Panc1 (cell line): ENCODE results near the gene GPR173. TPM values are rescaled to one million over a fixed set of nuclear protein-coding genes. Genes with fewer than 3 reads are reported as not detected.
A peak's percentile ranks its signal among the peaks of the same experiment; 100 is the strongest.

Source experiments
- ATAC-seq: fragments of 200-7000 bp; cut with Tn5 transposase; 2 replicates; pipeline ENCODE4 v1.9.1; 2020; ENCODE audit warnings: mild to moderate bottlenecking, moderate library complexity
- BruUV-seq: library from RNA; stranded (reverse); fragments of 400-500 nt; replicated peaks from 2 replicates; lab custom pipeline; 2021; lab: Mats Ljungman, UMichigan
- CTCF ChIA-PET: fragments of 300-600 bp; sonication (Branson Sonifier 250); formaldehyde crosslinking; loops from one replicate; lab custom pipeline; 2022; ENCODE audit warnings: antibody characterized with exemption; lab: Charles Lee
- POLR2A ChIA-PET: fragments of 300-600 bp; sonication (Branson Sonifier 250); formaldehyde crosslinking; loops from one replicate; lab custom pipeline; 2022; ENCODE audit warnings: antibody characterized with exemption; lab: Charles Lee
- DNase-seq: peaks from one replicate; pipeline ENCODE4 v3.0.0-alpha.2; 2010; ENCODE audit warnings: low read depth, low spot score
- H3K27ac ChIP-seq: 2 replicates; pipeline ENCODE4 v1.5.1; 2011; ENCODE audit warnings: mild to moderate bottlenecking, low read length, inconsistent platforms
- H3K27me3 ChIP-seq: fragments of 200-500 bp; sonication (Bioruptor generic); 2 replicates; pipeline ENCODE4 v1.6.0; 2014; ENCODE audit warnings: low read length, inconsistent platforms; ENCODE audit not compliant: control insufficient read depth, insufficient read depth
- H3K36me3 ChIP-seq: fragments of 200-500 bp; sonication (Bioruptor generic); 2 replicates; pipeline ENCODE4 v1.5.1; 2014; ENCODE audit warnings: inconsistent platforms, mild to moderate bottlenecking, low read length, moderate library complexity; ENCODE audit not compliant: control insufficient read depth, insufficient read depth
- H3K4me1 ChIP-seq: 2 replicates; pipeline ENCODE4 v1.5.1; 2011; ENCODE audit warnings: inconsistent platforms, mild to moderate bottlenecking, low read length, moderate library complexity; ENCODE audit not compliant: control insufficient read depth, insufficient read depth
- H3K4me3 ChIP-seq, 2 experiments: 2 replicates each; pipeline ENCODE4 v1.5.1; 2011 to 2012; ENCODE audit warnings: low read depth in 2 of 2, low read length in 2 of 2, mild to moderate bottlenecking in 2 of 2, inconsistent platforms in 1 of 2, moderate library complexity in 1 of 2
- H3K9me3 ChIP-seq: fragments of 200-500 bp; sonication (Bioruptor generic); 2 replicates; pipeline ENCODE4 v1.5.1; 2014; ENCODE audit warnings: low read depth, mild to moderate bottlenecking, inconsistent platforms, low read length, moderate library complexity; ENCODE audit not compliant: control insufficient read depth, insufficient read depth
- POLR2AphosphoS5 ChIP-seq: IDR thresholded peaks from 2 replicates; pipeline ENCODE4 v1.6.1; 2012; ENCODE audit warnings: mild to moderate bottlenecking, low read depth, low read length, moderate library complexity
- SIN3A ChIP-seq: IDR thresholded peaks from 2 replicates; pipeline ENCODE4 v1.6.1; 2012; ENCODE audit warnings: low read depth, mild to moderate bottlenecking, low read length, moderate library complexity, borderline replicate concordance; ENCODE audit not compliant: insufficient read depth
- TCF7L2 ChIP-seq: IDR thresholded peaks from 2 replicates; pipeline ENCODE4 v1.6.1; 2011; ENCODE audit warnings: mild to moderate bottlenecking, low read depth, low read length, inconsistent platforms
- in situ Hi-C: cut with HindIII; loops from 2 replicates; pipeline ENCODE4 v1.10.0; 2016; ENCODE audit warnings: low sequenced_read_pairs, low pct_unique_long_range_greater_than_20kb
- intact Hi-C: fragments of 100-400 bp; cut with micrococcal nuclease; formaldehyde crosslinking; loops from one replicate; pipeline ENCODE4 v1.10.0; 2022; ENCODE audit not compliant: unreplicated experiment
- total RNA-seq: library from RNA; stranded (reverse); gene quantifications from one replicate; pipeline ENCODE4 v1.2.1, GENCODE V29; 2021; ENCODE audit not compliant: unreplicated experiment
- TF ChIP-seq, protein P1 (sequence below): fragments of 450-650 bp; IDR thresholded peaks from 2 replicates; pipeline ENCODE4 v1.5.1; 2017; ENCODE audit warnings: mild to moderate bottlenecking
- TF ChIP-seq, protein P2 (sequence below), 2 experiments: IDR thresholded peaks; 2 replicates each; pipeline ENCODE4 v1.6.1; 2011 to 2012; ENCODE audit warnings: low read depth in 2 of 2, control low read depth in 1 of 2, low read length in 1 of 2, mild to moderate bottlenecking in 1 of 2, moderate library complexity in 1 of 2; ENCODE audit not compliant: insufficient read depth in 1 of 2

The GPR173 gene
- total RNA-seq, 1 experiment from 2014 or later: 0.13 TPM

DNA sequence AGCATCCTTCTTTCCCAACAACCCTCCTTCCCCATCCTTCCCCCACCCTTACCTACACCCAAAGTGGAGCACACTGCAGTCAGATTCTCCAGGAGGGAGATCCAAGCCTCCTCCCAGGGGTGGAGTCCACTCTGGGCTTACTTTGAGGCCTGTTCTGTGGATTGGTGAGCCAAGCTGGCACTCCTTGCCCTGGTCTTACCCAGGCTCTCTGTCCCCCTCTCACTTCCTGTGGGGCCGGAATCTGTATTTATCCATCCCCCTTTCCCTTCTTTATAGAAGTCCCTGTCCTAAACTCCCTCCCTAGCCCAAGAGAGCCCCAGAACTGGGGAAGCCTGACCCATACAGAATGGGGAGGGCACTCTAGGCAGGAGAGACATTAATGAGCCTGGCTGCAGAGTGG lies 30.4 kb downstream of the GPR173 start:
- H3K9me3 ChIP-seq: no peaks in the 10 kb centered on the region
- TF ChIP-seq, protein P1, sequence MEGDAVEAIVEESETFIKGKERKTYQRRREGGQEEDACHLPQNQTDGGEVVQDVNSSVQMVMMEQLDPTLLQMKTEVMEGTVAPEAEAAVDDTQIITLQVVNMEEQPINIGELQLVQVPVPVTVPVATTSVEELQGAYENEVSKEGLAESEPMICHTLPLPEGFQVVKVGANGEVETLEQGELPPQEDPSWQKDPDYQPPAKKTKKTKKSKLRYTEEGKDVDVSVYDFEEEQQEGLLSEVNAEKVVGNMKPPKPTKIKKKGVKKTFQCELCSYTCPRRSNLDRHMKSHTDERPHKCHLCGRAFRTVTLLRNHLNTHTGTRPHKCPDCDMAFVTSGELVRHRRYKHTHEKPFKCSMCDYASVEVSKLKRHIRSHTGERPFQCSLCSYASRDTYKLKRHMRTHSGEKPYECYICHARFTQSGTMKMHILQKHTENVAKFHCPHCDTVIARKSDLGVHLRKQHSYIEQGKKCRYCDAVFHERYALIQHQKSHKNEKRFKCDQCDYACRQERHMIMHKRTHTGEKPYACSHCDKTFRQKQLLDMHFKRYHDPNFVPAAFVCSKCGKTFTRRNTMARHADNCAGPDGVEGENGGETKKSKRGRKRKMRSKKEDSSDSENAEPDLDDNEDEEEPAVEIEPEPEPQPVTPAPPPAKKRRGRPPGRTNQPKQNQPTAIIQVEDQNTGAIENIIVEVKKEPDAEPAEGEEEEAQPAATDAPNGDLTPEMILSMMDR: no peak
- TF ChIP-seq POLR2AphosphoS5 (no peak), SIN3A (no peak), TCF7L2 (no peak)
- TF ChIP-seq, protein P2, sequence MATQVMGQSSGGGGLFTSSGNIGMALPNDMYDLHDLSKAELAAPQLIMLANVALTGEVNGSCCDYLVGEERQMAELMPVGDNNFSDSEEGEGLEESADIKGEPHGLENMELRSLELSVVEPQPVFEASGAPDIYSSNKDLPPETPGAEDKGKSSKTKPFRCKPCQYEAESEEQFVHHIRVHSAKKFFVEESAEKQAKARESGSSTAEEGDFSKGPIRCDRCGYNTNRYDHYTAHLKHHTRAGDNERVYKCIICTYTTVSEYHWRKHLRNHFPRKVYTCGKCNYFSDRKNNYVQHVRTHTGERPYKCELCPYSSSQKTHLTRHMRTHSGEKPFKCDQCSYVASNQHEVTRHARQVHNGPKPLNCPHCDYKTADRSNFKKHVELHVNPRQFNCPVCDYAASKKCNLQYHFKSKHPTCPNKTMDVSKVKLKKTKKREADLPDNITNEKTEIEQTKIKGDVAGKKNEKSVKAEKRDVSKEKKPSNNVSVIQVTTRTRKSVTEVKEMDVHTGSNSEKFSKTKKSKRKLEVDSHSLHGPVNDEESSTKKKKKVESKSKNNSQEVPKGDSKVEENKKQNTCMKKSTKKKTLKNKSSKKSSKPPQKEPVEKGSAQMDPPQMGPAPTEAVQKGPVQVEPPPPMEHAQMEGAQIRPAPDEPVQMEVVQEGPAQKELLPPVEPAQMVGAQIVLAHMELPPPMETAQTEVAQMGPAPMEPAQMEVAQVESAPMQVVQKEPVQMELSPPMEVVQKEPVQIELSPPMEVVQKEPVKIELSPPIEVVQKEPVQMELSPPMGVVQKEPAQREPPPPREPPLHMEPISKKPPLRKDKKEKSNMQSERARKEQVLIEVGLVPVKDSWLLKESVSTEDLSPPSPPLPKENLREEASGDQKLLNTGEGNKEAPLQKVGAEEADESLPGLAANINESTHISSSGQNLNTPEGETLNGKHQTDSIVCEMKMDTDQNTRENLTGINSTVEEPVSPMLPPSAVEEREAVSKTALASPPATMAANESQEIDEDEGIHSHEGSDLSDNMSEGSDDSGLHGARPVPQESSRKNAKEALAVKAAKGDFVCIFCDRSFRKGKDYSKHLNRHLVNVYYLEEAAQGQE (IDR thresholded peaks at IDR 0.05; ENCODE audit: insufficient read depth in 1 of 2, low read depth in 2 of 2, low read length in 1 of 2): no peak
- H3K27me3 ChIP-seq: no peaks in the 10 kb centered on the region
- intact Hi-C loops: no loop called here
- H3K27ac ChIP-seq: no peak overlapping the region
- DNase-seq (no peak), ATAC-seq (no peak)
- CTCF ChIA-PET: no interaction called here
- BruUV-seq: no TSS peak
- POLR2A ChIA-PET: interaction anchor here (0.6 kb wide), 1 partner anchor 264 kb away, joined by 4 read pairs; no protein-coding TSS in a partner anchor
- in situ Hi-C loops: no loop called here
- H3K4me3 ChIP-seq: no peak overlapping the region
- H3K36me3 ChIP-seq: no peaks in the 10 kb centered on the region
- no peaks in the 10 kb centered on the region; the same call in none of the 2 replicates for H3K4me1 ChIP-seq

DNA sequence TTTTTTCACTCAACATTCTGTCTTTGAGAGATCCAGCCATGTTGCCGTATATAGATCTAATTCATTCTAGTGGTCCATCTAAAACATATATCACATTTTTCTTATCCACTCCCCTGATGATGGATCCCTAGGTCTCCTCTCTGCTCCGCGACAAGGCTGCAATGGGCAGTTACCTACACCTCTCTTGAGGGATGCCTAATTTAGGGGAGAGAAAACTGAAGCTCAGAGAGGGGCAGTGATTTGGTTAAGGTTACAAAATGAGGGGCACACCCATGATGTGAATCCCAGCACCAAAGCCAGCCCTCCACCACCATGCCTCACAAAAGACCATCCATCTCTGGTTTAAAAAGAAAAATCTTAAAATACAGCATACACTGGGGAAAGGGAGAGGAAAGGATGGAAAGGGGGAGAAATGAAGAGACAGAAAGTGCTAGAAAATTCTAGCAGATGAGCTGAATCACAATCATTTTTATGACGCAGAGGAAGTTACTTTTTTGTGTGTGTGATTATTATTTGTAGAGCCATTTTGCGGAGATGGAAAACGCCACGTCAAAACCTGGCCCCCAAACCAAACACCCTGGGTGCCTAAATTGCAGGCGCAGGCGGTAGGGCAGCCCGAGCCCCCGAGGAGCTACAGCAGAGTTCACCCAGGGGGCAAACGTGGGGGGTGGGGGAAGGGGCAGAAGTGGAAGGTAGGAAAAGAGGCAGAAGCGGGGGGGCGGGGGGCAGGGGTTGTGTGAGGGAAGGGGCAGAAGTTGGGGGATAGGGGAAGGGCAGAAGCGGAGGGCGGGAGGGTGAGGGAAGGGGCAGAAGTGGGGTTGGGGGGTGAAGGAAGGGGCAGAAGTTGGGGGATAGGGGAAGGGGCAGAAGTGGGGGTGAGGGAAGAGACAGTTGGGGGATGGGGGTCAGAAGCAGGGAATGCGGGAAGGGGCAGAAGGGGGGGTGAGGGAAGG lies 32.3 kb downstream of the GPR173 start:
- no peaks in the 10 kb centered on the region for H3K36me3 ChIP-seq
- ATAC-seq: no peak
- no peaks in the 10 kb centered on the region; the same call in none of the 2 replicates for H3K4me1 ChIP-seq
- no peak overlapping the region for H3K4me3 ChIP-seq
- intact Hi-C loops: no loop called here
- no TSS peak for BruUV-seq
- DNase-seq: no peak
- no peaks in the 10 kb centered on the region for H3K9me3 ChIP-seq
- H3K27ac ChIP-seq: peak overlapping the region; percentile 68; the same call in 1 of the 2 replicates
- ChIA-PET CTCF (interaction anchor here (0.6 kb wide), 1 partner anchor 86 kb away, joined by 10 read pairs; no protein-coding TSS in a partner anchor), POLR2A (no interaction called here)
- in situ Hi-C loops: no loop called here
- TF ChIP-seq TCF7L2 (no peak), POLR2AphosphoS5 (no peak), SIN3A (no peak)
- TF ChIP-seq, protein P1: no peak
- TF ChIP-seq, protein P2 (IDR thresholded peaks at IDR 0.05; ENCODE audit: insufficient read depth in 1 of 2, low read depth in 2 of 2, low read length in 1 of 2): no peak
- H3K27me3 ChIP-seq: no peaks in the 10 kb centered on the region
